Stomach (tissue), 9 donors: ENCODE results near the gene PRR32. TPM values are rescaled to one million over a fixed set of nuclear protein-coding genes. Genes with fewer than 3 reads are reported as not detected.

Experiments
- DNase-seq, 2 donors: peaks; one replicate each; pipeline versions ENCODE4 v3.0.0 to v3.0.0-alpha.2; 2013 to 2019
- H3K27ac ChIP-seq, 5 donors: fragments of 200-600 bp in 4 of 5; sonication (generic) in 4 of 5; one replicate each; pipeline ENCODE4 v1.5.1; 2013 to 2019; ENCODE audit warnings: mild to moderate bottlenecking in 1 of 5, moderate library complexity in 1 of 5
- H3K27me3 ChIP-seq, 3 donors: fragments of 200-600 bp; sonication (generic); one replicate each; pipeline ENCODE4 v1.5.1; 2017 to 2019; ENCODE audit warnings: mixed run types in 1 of 3
- H3K36me3 ChIP-seq, 4 donors: fragments of 200-600 bp; sonication (generic); 1 replicate in 3 of 4; 2 replicates in 1 of 4; pipeline ENCODE4 v1.5.1; 2016 to 2019
- H3K4me1 ChIP-seq, 4 donors: fragments of 200-600 bp; sonication (generic); one replicate each; pipeline ENCODE4 v1.5.1; 2016 to 2019
- H3K4me3 ChIP-seq, 4 donors: fragments of 200-600 bp; sonication (generic) in 3 of 4; one replicate each; pipeline ENCODE4 v1.5.1; 2016 to 2019; ENCODE audit warnings: mild to moderate bottlenecking in 1 of 4
- H3K9me3 ChIP-seq, 4 donors: fragments of 200-600 bp; sonication (generic); one replicate each; pipeline ENCODE4 v1.5.1; 2016 to 2019
- EP300 ChIP-seq: sonication (generic); formaldehyde crosslinking; IDR thresholded peaks from one replicate; pipeline ENCODE4 v1.6.1; 2017; ENCODE audit warnings: antibody characterized with exemption
- POLR2A ChIP-seq, 4 donors: fragments of 450-650 bp; IDR thresholded peaks; one replicate each; pipeline ENCODE4 v1.6.1; 2016; ENCODE audit warnings: antibody characterized with exemption in 4 of 4, control low read depth in 2 of 4, mild to moderate bottlenecking in 1 of 4, moderate library complexity in 1 of 4
- POLR2AphosphoS5 ChIP-seq, 3 donors: sonication (generic); formaldehyde crosslinking; IDR thresholded peaks; one replicate each; pipeline ENCODE4 v1.6.1; 2016; ENCODE audit warnings: antibody characterized with exemption in 3 of 3
- WGBS, 5 donors: extraction: QIAGEN DNeasy Blood & Tissue Kit in 3 of 5; methylation state at CpG; one replicate each; pipeline versions ENCODE4 v1.1.5 to v1.1.7; 2013 to 2018; 5-methylcytosine and 5-hydroxymethylcytosine counted together
- intact Hi-C: fragments of 100-400 bp; cut with DNase I; formaldehyde crosslinking; loops from one replicate; pipeline ENCODE4 v1.15.1; 2023; ENCODE audit warnings: low total_unique reads
- polyA plus RNA-seq, 3 donors: library from polyadenylated mRNA; stranded (reverse); fragments of 200-250 nt; gene quantifications; one replicate each; pipeline ENCODE4 v1.2.3, GENCODE V29; 2013
- total RNA-seq, 5 donors: library from RNA; depleted of rRNA; stranded (reverse); fragments of >200 nt; gene quantifications; one replicate each; pipeline versions ENCODE4 v1.1.0 to v1.2.3, GENCODE V29; 2014 to 2016
- TF ChIP-seq, protein P1 (sequence below), 7 experiments: fragments of 450-650 bp in 4 of 7; fragments of 200-600 bp in 3 of 7; sonication (generic) in 3 of 7; IDR thresholded peaks; one replicate each; pipeline ENCODE4 v1.5.1; 2016 to 2019; ENCODE audit warnings: antibody characterized with exemption in 7 of 7, control low read depth in 2 of 7, mild to moderate bottlenecking in 1 of 7
- donor health status: healthy with polysubstance abuse.
- donor health status: Bipolar disorder and iron deficiency.
- donor health status: healthy.

PRR32 gene
- total and polyA plus RNA-seq, 8 donors = not detected

DNA sequence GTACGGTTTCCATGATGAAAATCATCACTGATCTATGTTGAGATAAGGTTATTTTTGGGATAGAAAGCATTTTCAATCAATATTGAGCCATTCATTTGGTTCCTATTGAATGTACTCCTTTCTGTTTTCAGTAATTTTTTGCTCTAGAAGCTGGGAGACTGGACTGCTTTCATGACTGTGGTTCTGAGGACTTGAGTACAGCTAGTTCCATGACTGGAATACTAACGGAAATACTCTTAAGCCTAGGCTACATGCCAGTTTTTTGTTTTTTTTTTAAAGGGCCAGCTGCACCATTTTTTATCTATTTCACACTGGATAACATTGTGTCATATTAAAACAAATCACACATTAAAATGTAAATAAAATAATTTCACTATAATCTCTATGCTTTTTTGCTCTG, 16.7 kb downstream of the PRR32 start:
- intact Hi-C loops = no loop called here
- Histone ChIP-seq H3K4me1 (no peaks in the 10 kb centered on the region), H3K27me3 (no peaks in the 10 kb centered on the region), H3K4me3 (no peak overlapping the region), H3K27ac (no peak overlapping the region), H3K9me3 (no peaks in the 10 kb centered on the region), H3K36me3 (no peaks in the 10 kb centered on the region)
- TF ChIP-seq, protein P1, sequence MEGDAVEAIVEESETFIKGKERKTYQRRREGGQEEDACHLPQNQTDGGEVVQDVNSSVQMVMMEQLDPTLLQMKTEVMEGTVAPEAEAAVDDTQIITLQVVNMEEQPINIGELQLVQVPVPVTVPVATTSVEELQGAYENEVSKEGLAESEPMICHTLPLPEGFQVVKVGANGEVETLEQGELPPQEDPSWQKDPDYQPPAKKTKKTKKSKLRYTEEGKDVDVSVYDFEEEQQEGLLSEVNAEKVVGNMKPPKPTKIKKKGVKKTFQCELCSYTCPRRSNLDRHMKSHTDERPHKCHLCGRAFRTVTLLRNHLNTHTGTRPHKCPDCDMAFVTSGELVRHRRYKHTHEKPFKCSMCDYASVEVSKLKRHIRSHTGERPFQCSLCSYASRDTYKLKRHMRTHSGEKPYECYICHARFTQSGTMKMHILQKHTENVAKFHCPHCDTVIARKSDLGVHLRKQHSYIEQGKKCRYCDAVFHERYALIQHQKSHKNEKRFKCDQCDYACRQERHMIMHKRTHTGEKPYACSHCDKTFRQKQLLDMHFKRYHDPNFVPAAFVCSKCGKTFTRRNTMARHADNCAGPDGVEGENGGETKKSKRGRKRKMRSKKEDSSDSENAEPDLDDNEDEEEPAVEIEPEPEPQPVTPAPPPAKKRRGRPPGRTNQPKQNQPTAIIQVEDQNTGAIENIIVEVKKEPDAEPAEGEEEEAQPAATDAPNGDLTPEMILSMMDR (IDR thresholded peaks at IDR 0.05) = no peak
- TF ChIP-seq POLR2AphosphoS5 (IDR thresholded peaks at IDR 0.05) (no peak), POLR2A (IDR thresholded peaks at IDR 0.05) (no peak), EP300 (no peak)
- WGBS, 5 donors = 31 to 48% (median 38%) methylated on average over 2 of the region's 2 CpGs
- DNase-seq = no peak

DNA sequence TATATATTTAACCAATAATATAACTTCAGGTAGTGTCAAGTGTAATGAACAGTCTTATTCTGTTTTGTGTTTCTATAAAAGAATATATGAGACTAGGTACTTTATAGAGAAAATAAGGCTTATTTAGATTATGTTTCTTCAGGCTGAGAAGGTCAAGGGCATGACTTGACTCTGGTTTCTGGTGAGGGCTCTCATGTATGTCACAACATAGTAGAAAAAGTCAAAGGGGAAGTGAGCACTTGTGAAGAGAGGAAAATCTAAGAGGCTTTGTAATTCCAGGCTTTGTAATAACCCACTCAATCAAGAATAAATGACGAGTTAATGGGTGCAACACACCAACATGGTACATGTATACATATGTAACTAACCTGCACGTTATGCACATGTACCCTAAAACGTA, 27.6 kb downstream of the PRR32 start:
- no peak for DNase-seq
- 43 to 83% (median 61%) methylated on average over 3 of the region's 3 CpGs for WGBS, 5 donors

DNA sequence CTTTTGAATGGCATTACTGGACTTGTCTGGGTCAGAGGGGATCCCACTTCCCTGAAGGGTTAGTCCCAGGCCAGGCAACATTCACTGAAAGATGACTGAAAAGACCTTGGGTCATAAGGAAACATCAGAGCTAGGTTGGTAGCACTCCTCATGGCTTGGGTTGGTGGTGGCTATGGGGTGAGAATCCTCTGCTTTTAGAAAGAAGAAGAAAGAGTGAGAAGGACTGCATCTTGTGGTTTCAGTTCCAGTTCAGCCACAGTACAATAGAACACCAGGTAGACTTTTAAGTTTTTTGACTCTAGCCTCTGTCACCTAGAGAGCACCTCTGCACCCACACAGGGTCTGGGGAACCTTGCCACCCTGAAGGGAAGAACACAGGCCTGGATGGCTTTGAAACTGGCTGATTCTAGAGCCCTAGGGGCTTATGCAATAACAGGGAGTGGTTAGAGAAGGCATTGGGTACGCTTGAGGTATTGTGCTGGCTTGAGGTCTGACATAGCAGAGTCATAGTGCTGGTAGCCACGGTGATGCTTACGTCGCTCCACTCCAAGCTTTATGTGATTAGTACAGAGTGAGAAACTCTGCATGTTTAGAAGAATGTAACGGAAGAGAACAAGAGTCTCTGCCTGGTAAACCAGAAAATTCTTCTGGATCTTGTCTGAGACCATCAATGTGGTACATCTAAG, 36.5 kb downstream of the PRR32 start:
- Histone ChIP-seq H3K27ac (no peak overlapping the region), H3K27me3 (no peaks in the 10 kb centered on the region), H3K4me1 (no peaks in the 10 kb centered on the region), H3K9me3 (peaks cover 0 to under 1% (median 0%) of the 10 kb centered on the region in 4 donors), H3K4me3 (no peak overlapping the region), H3K36me3 (no peaks in the 10 kb centered on the region)
- TF ChIP-seq POLR2AphosphoS5 (IDR thresholded peaks at IDR 0.05) = no peak
- TF ChIP-seq, protein P1 (IDR thresholded peaks at IDR 0.05) = no peak
- TF ChIP-seq EP300 = no peak
- no peak for TF ChIP-seq POLR2A (IDR thresholded peaks at IDR 0.05)
- WGBS, 5 donors = 58 to 95% (median 75%) methylated on average over 4 to 5 of the region's 5 CpGs
- intact Hi-C loops = no loop called here
- DNase-seq = no peak

More for the DNA sequence above, 27.6 kb downstream of the PRR32 start:
- TF ChIP-seq EP300 (no peak), POLR2A (IDR thresholded peaks at IDR 0.05) (no peak), POLR2AphosphoS5 (IDR thresholded peaks at IDR 0.05) (no peak)
- TF ChIP-seq, protein P1 (IDR thresholded peaks at IDR 0.05) = no peak
- Histone ChIP-seq H3K36me3 (no peaks in the 10 kb centered on the region), H3K9me3 (no peaks in the 10 kb centered on the region), H3K4me3 (no peak overlapping the region), H3K4me1 (no peaks in the 10 kb centered on the region), H3K27me3 (no peaks in the 10 kb centered on the region), H3K27ac (no peak overlapping the region)
- intact Hi-C loops = no loop called here
